Stimulated activated CD4-positive, alpha-beta T cell treated with anti-CD3 and anti-CD28 coated beads, TNF-alpha, amount 100 ng/mL, for 1 hour (primary cell): ENCODE results near the gene PAQR4.
A peak's percentile ranks its signal among the peaks of the same experiment; 100 is the strongest.

ENCODE experiments used
- DNase-seq, 3 donors: peaks; one replicate each; pipeline ENCODE4 v3.0.0-alpha.2; 2020; ENCODE audit warnings: low read depth in 3 of 3, low spot score in 1 of 3

Gene PAQR4

GRCh38 chr16:2980227-2981176, 11.4 kb downstream of the PAQR4 start, which contains the start of gene PKMYT1:
Gene PKMYT1 (minus strand): TSS chr16:2980446. CDS start chr16:2979657, 789 bp downstream.
- peak; percentile 86 to 94 (median 92) for DNase-seq

- no peak for DNase-seq
Observed at GRCh38 chr16:2981177-2981898, 12.2 kb downstream of the PAQR4 start.

- no peak for DNase-seq
Observed at GRCh38 chr16:2981899-2982250, 12.7 kb downstream of the PAQR4 start.

- DNase-seq: no peak
Observed at GRCh38 chr16:2982402-2982801, 13.3 kb downstream of the PAQR4 start.

GRCh38 chr16:2983706-2984136, 14.6 kb downstream of the PAQR4 start:
- peak in 1 of 3 donors; percentile 68 for DNase-seq

GRCh38 chr16:2985462-2985861, 16.3 kb downstream of the PAQR4 start:
- no peak for DNase-seq

GRCh38 chr16:2985893-2986355, 16.8 kb downstream of the PAQR4 start:
- no peak for DNase-seq

- DNase-seq: no peak
Observed at GRCh38 chr16:2986623-2987188, 17.6 kb downstream of the PAQR4 start.

GRCh38 chr16:2987286-2987685, 18.1 kb downstream of the PAQR4 start:
- no peak for DNase-seq

- no peak for DNase-seq
Observed at GRCh38 chr16:2987833-2988232, 18.7 kb downstream of the PAQR4 start.

- no peak for DNase-seq
Observed at GRCh38 chr16:2988590-2989099, 19.5 kb downstream of the PAQR4 start.

- no peak for DNase-seq
Observed at GRCh38 chr16:2990891-2991290, 21.7 kb downstream of the PAQR4 start.

GRCh38 chr16:2991566-2992261, 22.6 kb downstream of the PAQR4 start:
- no peak for DNase-seq

- no peak for DNase-seq
Observed at GRCh38 chr16:2992383-2993081, 23.4 kb downstream of the PAQR4 start.

GRCh38 chr16:2996298-2996697, 27.1 kb downstream of the PAQR4 start:
- no peak for DNase-seq

GRCh38 chr16:2999929-3000328, 30.8 kb downstream of the PAQR4 start:
- DNase-seq: no peak

GRCh38 chr16:3000540-3000939, 31.4 kb downstream of the PAQR4 start:
- DNase-seq: no peak

GRCh38 chr16:3001316-3001715, 32.2 kb downstream of the PAQR4 start:
- no peak for DNase-seq

- DNase-seq: peak; percentile 88 to 96 (median 94)
Observed at GRCh38 chr16:3003582-3004270, 34.6 kb downstream of the PAQR4 start.

GRCh38 chr16:3004319-3004718, 35.2 kb downstream of the PAQR4 start:
- DNase-seq: no peak
